H9 (cell line): ENCODE data around the gene ADPRH. TPM values are rescaled to one million over a fixed set of nuclear protein-coding genes. Genes with fewer than 3 reads are reported as not detected.

Experiments used
- DNase-seq: peaks from one replicate; pipeline ENCODE4 v3.0.0-alpha.2; 2017
- H2AFZ ChIP-seq: one replicate; pipeline ENCODE4 v1.6.1; 2013; ENCODE audit warnings: mild to moderate bottlenecking, low read length, control low read depth, moderate library complexity
- H2AK5ac ChIP-seq: 2 replicates; pipeline ENCODE4 v1.6.1; 2013; ENCODE audit warnings: low read length, control low read depth, mixed read lengths; ENCODE audit not compliant: insufficient read length
- H2BK120ac ChIP-seq: one replicate; pipeline ENCODE4 v1.6.1; 2013; ENCODE audit warnings: low read depth, mild to moderate bottlenecking, low read length, control low read depth, inconsistent platforms; ENCODE audit not compliant: poor library complexity, severe bottlenecking
- H2BK12ac ChIP-seq: 2 replicates; pipeline ENCODE4 v1.6.1; 2013; ENCODE audit warnings: low read length, control low read depth, mixed read lengths, low read depth; ENCODE audit not compliant: insufficient read length
- H2BK15ac ChIP-seq: 2 replicates; pipeline ENCODE4 v1.6.1; 2013; ENCODE audit warnings: low read depth, low read length, control low read depth
- H2BK20ac ChIP-seq: one replicate; pipeline ENCODE4 v1.6.1; 2013; ENCODE audit warnings: low read depth, mild to moderate bottlenecking, low read length, control low read depth, inconsistent platforms; ENCODE audit not compliant: poor library complexity, severe bottlenecking
- H2BK5ac ChIP-seq: 2 replicates; pipeline ENCODE4 v1.6.1; 2013; ENCODE audit warnings: low read length, control low read depth, mixed read lengths; ENCODE audit not compliant: insufficient read length
- H3K14ac ChIP-seq: 2 replicates; pipeline ENCODE4 v1.6.1; 2013; ENCODE audit warnings: low read length, control low read depth; ENCODE audit not compliant: insufficient read depth
- H3K18ac ChIP-seq: 2 replicates; pipeline ENCODE4 v1.6.1; 2013; ENCODE audit warnings: low read depth, mild to moderate bottlenecking, mixed read lengths, low read length, control low read depth; ENCODE audit not compliant: insufficient read length
- H3K23ac ChIP-seq: 2 replicates; pipeline ENCODE4 v1.6.1; 2013; ENCODE audit warnings: low read length, control low read depth, mixed read lengths, low read depth; ENCODE audit not compliant: insufficient read length
- H3K23me2 ChIP-seq: 2 replicates; pipeline ENCODE4 v1.6.1; 2013; ENCODE audit warnings: low read depth, mild to moderate bottlenecking, mixed read lengths, low read length, control low read depth; ENCODE audit not compliant: insufficient read length, poor library complexity, severe bottlenecking
- H3K27ac ChIP-seq: 2 replicates; pipeline ENCODE4 v1.5.1; 2013; ENCODE audit warnings: low read length, control low read depth, mixed read lengths, low read depth; ENCODE audit not compliant: insufficient read length
- H3K27me3 ChIP-seq: 2 replicates; pipeline ENCODE4 v1.6.1; 2013; ENCODE audit warnings: low read length, control low read depth, inconsistent platforms; ENCODE audit not compliant: insufficient read depth
- H3K4ac ChIP-seq: 2 replicates; pipeline ENCODE4 v1.6.1; 2013; ENCODE audit warnings: low read depth, mild to moderate bottlenecking, control low read depth, inconsistent platforms, low read length, moderate library complexity
- H3K4me1 ChIP-seq: 2 replicates; pipeline ENCODE4 v1.6.1; 2013; ENCODE audit warnings: low read length, control low read depth, inconsistent platforms; ENCODE audit not compliant: insufficient read depth
- H3K4me2 ChIP-seq: 2 replicates; pipeline ENCODE4 v1.6.1; 2013; ENCODE audit warnings: low read length, control low read depth, mixed read lengths; ENCODE audit not compliant: insufficient read length, insufficient read depth
- H3K56ac ChIP-seq: 2 replicates; pipeline ENCODE4 v1.6.1; 2013; ENCODE audit warnings: low read depth, mild to moderate bottlenecking, mixed read lengths, low read length, control low read depth; ENCODE audit not compliant: insufficient read length
- H3K79me1 ChIP-seq: 2 replicates; pipeline ENCODE4 v1.6.1; 2013; ENCODE audit warnings: low read depth, mild to moderate bottlenecking, moderate library complexity, low read length, control low read depth, inconsistent platforms; ENCODE audit not compliant: insufficient read depth, poor library complexity, severe bottlenecking
- H3K79me2 ChIP-seq: 2 replicates; pipeline ENCODE4 v1.6.1; 2013; ENCODE audit warnings: low read length, control low read depth, inconsistent platforms; ENCODE audit not compliant: insufficient read depth
- H3K9ac ChIP-seq: 2 replicates; pipeline ENCODE4 v1.6.1; 2013; ENCODE audit warnings: low read length, control low read depth, mixed read lengths; ENCODE audit not compliant: insufficient read length; ENCODE audit errors: extremely low read depth
- H3K9me3 ChIP-seq: one replicate; pipeline ENCODE4 v1.6.1; 2013; ENCODE audit warnings: low read depth, low read length, inconsistent platforms; ENCODE audit not compliant: control insufficient read depth
- H3T11ph ChIP-seq: one replicate; pipeline ENCODE4 v1.6.1; 2013; ENCODE audit warnings: mild to moderate bottlenecking, low read length, control low read depth, inconsistent platforms
- H4K20me1 ChIP-seq: one replicate; pipeline ENCODE4 v1.6.1; 2013; ENCODE audit not compliant: control insufficient read depth, insufficient read length, insufficient read depth
- H4K5ac ChIP-seq: 2 replicates; pipeline ENCODE4 v1.6.1; 2013; ENCODE audit warnings: low read depth, mild to moderate bottlenecking, mixed read lengths, low read length, control low read depth; ENCODE audit not compliant: insufficient read length
- H4K8ac ChIP-seq: replicated peaks from 2 replicates; pipeline ENCODE4 v1.6.1; 2013; ENCODE audit warnings: low read length, control low read depth, mixed read lengths, low read depth; ENCODE audit not compliant: insufficient read length
- H4K91ac ChIP-seq: 2 replicates; pipeline ENCODE4 v1.6.1; 2013; ENCODE audit warnings: low read depth, mild to moderate bottlenecking, moderate library complexity, mixed read lengths, low read length, control low read depth; ENCODE audit not compliant: insufficient read length
- H3K27ac Mint-ChIP-seq, 3 experiments: 2 replicates in 2 of 3; 3 replicates in 1 of 3; pipeline ENCODE4 v1.8.0; 2020 to 2021; ENCODE audit warnings: mixed read lengths in 3 of 3, mild to moderate bottlenecking in 1 of 3, moderate library complexity in 1 of 3
- H3K27me3 Mint-ChIP-seq: 2 replicates; pipeline ENCODE4 v1.8.0; 2021; ENCODE audit warnings: low read depth, mild to moderate bottlenecking, moderate library complexity, mixed read lengths
- H3K36me3 Mint-ChIP-seq, 3 experiments: 2 replicates in 2 of 3; 3 replicates in 1 of 3; pipeline ENCODE4 v1.8.0; 2020 to 2021; ENCODE audit warnings: low read depth in 3 of 3, mixed read lengths in 3 of 3; ENCODE audit not compliant: insufficient read depth in 1 of 3
- H3K4me1 Mint-ChIP-seq, 2 experiments: 2 replicates each; pipeline ENCODE4 v1.8.0; 2020; ENCODE audit warnings: mixed read lengths in 2 of 2
- H3K4me3 Mint-ChIP-seq, 2 experiments: 2 replicates in 1 of 2; 3 replicates in 1 of 2; pipeline ENCODE4 v1.8.0; 2020 to 2021; ENCODE audit warnings: mild to moderate bottlenecking in 2 of 2, mixed read lengths in 2 of 2, moderate library complexity in 1 of 2
- H3K9me3 Mint-ChIP-seq, 2 experiments: 2 replicates in 1 of 2; 3 replicates in 1 of 2; pipeline ENCODE4 v1.8.0; 2020; ENCODE audit warnings: mild to moderate bottlenecking in 2 of 2, mixed read lengths in 2 of 2, moderate library complexity in 1 of 2
- WGBS: extraction: QIAGEN DNeasy Blood & Tissue Kit; methylation state at CpG from one replicate; pipeline ENCODE4 v1.1.7; 2013; ENCODE audit warnings: missing lambda C conversion rate, low lambda C conversion rate, mixed read lengths; ENCODE audit not compliant: insufficient read length; ENCODE audit errors: extremely low coverage; 5-methylcytosine and 5-hydroxymethylcytosine counted together
- total RNA-seq: library from RNA; stranded (reverse); gene quantifications from 2 replicates; pipeline ENCODE4 v1.2.1, GENCODE V29; 2021
- TF ChIP-seq, protein P1 (sequence below): fragments of 200-600 bp; sonication (generic); conservative IDR thresholded peaks from 3 replicates; pipeline ENCODE4 v1.8.0; 2021; ENCODE audit warnings: antibody characterized with exemption, mild to moderate bottlenecking

Gene ADPRH
- total RNA-seq, 1 experiment from 2014 or later = 3.1 TPM

DNA sequence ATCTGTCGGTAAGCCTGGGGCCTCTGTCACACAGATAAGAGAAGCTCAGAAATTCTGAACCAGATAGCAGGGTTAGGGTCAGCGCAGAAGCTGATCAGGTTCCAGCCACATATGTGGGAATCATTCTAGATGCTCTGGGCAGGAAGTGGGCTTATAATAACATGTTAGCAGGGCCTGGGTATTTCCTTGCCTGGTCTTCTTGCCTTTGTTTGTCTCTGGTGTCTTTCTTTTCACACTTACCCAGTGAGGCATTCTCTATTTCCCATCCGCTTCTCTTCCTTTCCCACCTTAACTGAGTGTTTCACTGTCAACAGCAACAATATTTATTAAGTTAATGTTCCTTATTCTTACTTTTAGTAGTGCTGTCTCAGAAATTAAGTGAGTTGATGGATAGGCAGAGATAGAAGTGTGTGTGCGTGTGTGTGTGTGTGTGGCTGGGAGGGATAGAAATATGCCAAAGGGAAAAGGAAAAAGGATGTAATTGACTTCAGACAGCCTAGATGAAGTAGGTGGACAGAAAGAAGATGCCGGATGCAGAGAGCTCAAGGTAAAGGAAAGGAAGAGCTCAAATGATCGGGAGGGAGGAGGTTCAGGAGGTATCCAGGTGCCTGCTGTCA lies 20.4 kb downstream of the ADPRH start:
- H3K9ac ChIP-seq = no peak overlapping the region
- Mint-ChIP-seq H3K27ac (no peak overlapping the region), H3K9me3 (no peaks in the 10 kb centered on the region), H3K4me3 (no peak overlapping the region), H3K27me3 (no peaks in the 10 kb centered on the region), H3K36me3 (no peaks in the 10 kb centered on the region), H3K4me1 (peaks cover 10 to 15% of the 10 kb centered on the region in 2 experiments)
- H2AK5ac ChIP-seq = no peak overlapping the region
- no peak overlapping the region for H3K27ac ChIP-seq
- DNase-seq = no peak
- no peak overlapping the region for H2BK15ac ChIP-seq
- no peak overlapping the region for H3K14ac ChIP-seq
- H3K56ac ChIP-seq = no peak overlapping the region
- no peaks in the 10 kb centered on the region for H3K79me2 ChIP-seq
- H3K23me2 ChIP-seq = no peaks in the 10 kb centered on the region
- no peak overlapping the region for H3K4me2 ChIP-seq
- H3K79me1 ChIP-seq = no peaks in the 10 kb centered on the region
- no peak overlapping the region for H2BK5ac ChIP-seq
- no peaks in the 10 kb centered on the region for H3K27me3 ChIP-seq
- no peaks in the 10 kb centered on the region for H3K9me3 ChIP-seq
- no peak overlapping the region for H2BK20ac ChIP-seq
- H2BK12ac ChIP-seq = no peak overlapping the region
- no peak overlapping the region for H4K8ac ChIP-seq
- no peak overlapping the region for H4K5ac ChIP-seq
- H3K18ac ChIP-seq = no peak overlapping the region
- H3K23ac ChIP-seq = no peak overlapping the region
- no peaks in the 10 kb centered on the region; the same call in 1 of the 2 replicates for H3K4me1 ChIP-seq
- WGBS = no CpG with 5 or more reads among the region's 6 CpGs
- TF ChIP-seq, protein P1, sequence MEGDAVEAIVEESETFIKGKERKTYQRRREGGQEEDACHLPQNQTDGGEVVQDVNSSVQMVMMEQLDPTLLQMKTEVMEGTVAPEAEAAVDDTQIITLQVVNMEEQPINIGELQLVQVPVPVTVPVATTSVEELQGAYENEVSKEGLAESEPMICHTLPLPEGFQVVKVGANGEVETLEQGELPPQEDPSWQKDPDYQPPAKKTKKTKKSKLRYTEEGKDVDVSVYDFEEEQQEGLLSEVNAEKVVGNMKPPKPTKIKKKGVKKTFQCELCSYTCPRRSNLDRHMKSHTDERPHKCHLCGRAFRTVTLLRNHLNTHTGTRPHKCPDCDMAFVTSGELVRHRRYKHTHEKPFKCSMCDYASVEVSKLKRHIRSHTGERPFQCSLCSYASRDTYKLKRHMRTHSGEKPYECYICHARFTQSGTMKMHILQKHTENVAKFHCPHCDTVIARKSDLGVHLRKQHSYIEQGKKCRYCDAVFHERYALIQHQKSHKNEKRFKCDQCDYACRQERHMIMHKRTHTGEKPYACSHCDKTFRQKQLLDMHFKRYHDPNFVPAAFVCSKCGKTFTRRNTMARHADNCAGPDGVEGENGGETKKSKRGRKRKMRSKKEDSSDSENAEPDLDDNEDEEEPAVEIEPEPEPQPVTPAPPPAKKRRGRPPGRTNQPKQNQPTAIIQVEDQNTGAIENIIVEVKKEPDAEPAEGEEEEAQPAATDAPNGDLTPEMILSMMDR = no peak
- H3K4ac ChIP-seq = no peak overlapping the region
- H3T11ph ChIP-seq = no peak overlapping the region
- H2AFZ ChIP-seq = no peak overlapping the region
- H4K91ac ChIP-seq = no peak overlapping the region
- H2BK120ac ChIP-seq = no peak overlapping the region
- no peaks in the 10 kb centered on the region for H4K20me1 ChIP-seq
